Measurements from ENCODE around the gene NTM. TPM values are rescaled to one million over a fixed set of nuclear protein-coding genes. Genes with fewer than 3 reads are reported as not detected.
A peak's percentile ranks its signal among the peaks of the same experiment; 100 is the strongest.

The NTM gene
- total and polyA plus RNA-seq, 2 experiments from 2014 or later, result 1.1 to 1.7 TPM

GRCh38 chr11:132142554-132142953, 772.1 kb downstream of the NTM start:
- Histone ChIP-seq H3K36me3 (no peaks in the 10 kb centered on the region), H3K9me3 (ENCODE audit: low read depth) (no peaks in the 10 kb centered on the region)
- TF ChIP-seq CTCF (IDR thresholded peaks at IDR 0.05; ENCODE audit: low read depth, low read length), result no peak

GRCh38 chr11:132147464-132147863, 777.0 kb downstream of the NTM start:
- H3K4me3 ChIP-seq, result no peak overlapping the region
- no peaks in the 10 kb centered on the region for H3K4me1 ChIP-seq (ENCODE audit: low read depth)
- TF ChIP-seq CTCF (IDR thresholded peaks at IDR 0.05; ENCODE audit: low read depth, low read length), result no peak
- peaks cover 11% of the 10 kb centered on the region for H3K27me3 ChIP-seq
- DNase-seq (ENCODE audit: low read depth in 1 of 2, low spot score in 1 of 2), result no peak
- H3K27ac ChIP-seq, result no peak overlapping the region
- H3K9me3 ChIP-seq (ENCODE audit: low read depth), result no peaks in the 10 kb centered on the region
- no peaks in the 10 kb centered on the region for H3K36me3 ChIP-seq

More at GRCh38 chr11:132142554-132142953, 772.1 kb downstream of the NTM start:
- Histone ChIP-seq H3K27me3 (peaks cover 16% of the 10 kb centered on the region), H3K4me1 (ENCODE audit: low read depth) (no peaks in the 10 kb centered on the region), H3K27ac (no peak overlapping the region), H3K4me3 (no peak overlapping the region)
- DNase-seq (ENCODE audit: low read depth in 1 of 2, low spot score in 1 of 2), result no peak

GRCh38 chr11:132154781-132155180, 784.4 kb downstream of the NTM start:
- Histone ChIP-seq H3K36me3 (no peaks in the 10 kb centered on the region), H3K4me1 (ENCODE audit: low read depth) (no peaks in the 10 kb centered on the region), H3K4me3 (no peak overlapping the region), H3K27me3 (peaks cover 9% of the 10 kb centered on the region), H3K27ac (no peak overlapping the region), H3K9me3 (ENCODE audit: low read depth) (no peaks in the 10 kb centered on the region)
- no peak for TF ChIP-seq CTCF (IDR thresholded peaks at IDR 0.05; ENCODE audit: low read depth, low read length)
- DNase-seq (ENCODE audit: low read depth in 1 of 2, low spot score in 1 of 2), result no peak

GRCh38 chr11:132158091-132158490, 787.7 kb downstream of the NTM start:
- Histone ChIP-seq H3K27ac (no peak overlapping the region), H3K36me3 (no peaks in the 10 kb centered on the region), H3K27me3 (peaks cover 9% of the 10 kb centered on the region), H3K9me3 (ENCODE audit: low read depth) (no peaks in the 10 kb centered on the region), H3K4me3 (no peak overlapping the region), H3K4me1 (ENCODE audit: low read depth) (no peaks in the 10 kb centered on the region)
- peak; percentile 4 to 25 for DNase-seq (ENCODE audit: low read depth in 1 of 2, low spot score in 1 of 2)
- peak; percentile 54 for TF ChIP-seq CTCF (IDR thresholded peaks at IDR 0.05; ENCODE audit: low read depth, low read length)

- TF ChIP-seq CTCF (IDR thresholded peaks at IDR 0.05; ENCODE audit: low read depth, low read length), result no peak
- Histone ChIP-seq H3K36me3 (no peaks in the 10 kb centered on the region), H3K27me3 (peaks cover 4% of the 10 kb centered on the region), H3K27ac (no peak overlapping the region), H3K9me3 (ENCODE audit: low read depth) (no peaks in the 10 kb centered on the region), H3K4me3 (no peak overlapping the region), H3K4me1 (ENCODE audit: low read depth) (no peaks in the 10 kb centered on the region)
- DNase-seq (ENCODE audit: low read depth in 1 of 2, low spot score in 1 of 2), result no peak
These were observed 788.3 kb downstream of the NTM start for GRCh38 chr11:132158696-132159095.
